HepG2 (cell line): ENCODE data around the gene RUSC1. TPM values are rescaled to one million over a fixed set of nuclear protein-coding genes. Genes with fewer than 3 reads are reported as not detected.

Source experiments
- FOXC1 ChIP-seq: sonication (generic); formaldehyde crosslinking; IDR thresholded peaks from 2 replicates; pipeline ENCODE4 v1.8.0; 2022; ENCODE audit warnings: mild to moderate bottlenecking, missing genetic modification reagents, borderline replicate concordance
- HDAC1 ChIP-seq: sonication (generic); formaldehyde crosslinking; IDR thresholded peaks from 2 replicates; pipeline ENCODE4 v1.5.1; 2020; ENCODE audit warnings: mild to moderate bottlenecking, missing genetic modification reagents
- HMG20B ChIP-seq: conservative IDR thresholded peaks from 2 replicates; pipeline ENCODE4 v1.6.1; 2016; ENCODE audit warnings: missing genetic modification reagents, missing compliant biosample characterization
- HMGA1 ChIP-seq: sonication (generic); formaldehyde crosslinking; conservative IDR thresholded peaks from 2 replicates; pipeline ENCODE4 v1.4.0; 2020; ENCODE audit warnings: missing genetic modification reagents
- IKZF1 ChIP-seq: fragments of 450-650 bp; IDR thresholded peaks from 2 replicates; pipeline ENCODE4 v1.7.1; 2016
- KDM5A ChIP-seq: fragments of 200-600 bp; sonication (generic); IDR thresholded peaks from 2 replicates; pipeline ENCODE4 v1.7.0; 2018; ENCODE audit warnings: antibody characterized with exemption, mild to moderate bottlenecking, low read length, borderline replicate concordance
- MYNN ChIP-seq: sonication (generic); formaldehyde crosslinking; IDR thresholded peaks from 2 replicates; pipeline ENCODE4 v1.4.0; 2020; ENCODE audit warnings: mild to moderate bottlenecking, low read depth, missing genetic modification reagents
- PBX2 ChIP-seq: IDR thresholded peaks from 2 replicates; pipeline ENCODE4 v1.6.1; 2016; ENCODE audit warnings: control low read depth
- POLR2AphosphoS5 ChIP-seq: IDR thresholded peaks from 2 replicates; pipeline ENCODE4 v1.6.1; 2012; ENCODE audit warnings: low read depth, low read length
- RARA ChIP-seq: IDR thresholded peaks from 2 replicates; pipeline ENCODE4 v1.6.1; 2016; ENCODE audit warnings: missing genetic modification reagents, missing compliant biosample characterization
- SSRP1 ChIP-seq: IDR thresholded peaks from 2 replicates; pipeline ENCODE4 v1.6.1; 2016; ENCODE audit warnings: control low read depth
- TAF15 ChIP-seq: fragments of 200-400 bp; formaldehyde crosslinking; IDR thresholded peaks from one replicate; pipeline ENCODE4 v1.6.1; 2018; ENCODE audit warnings: mild to moderate bottlenecking, low read depth, low read length; ENCODE audit not compliant: poor library complexity, severe bottlenecking
- TCF7 ChIP-seq: sonication (generic); IDR thresholded peaks from 2 replicates; pipeline ENCODE4 v1.6.1; 2016; ENCODE audit warnings: antibody characterized with exemption, low read depth
- ZBTB10 ChIP-seq: sonication (generic); formaldehyde crosslinking; IDR thresholded peaks from 2 replicates; pipeline ENCODE4 v1.4.0; 2020; ENCODE audit warnings: missing genetic modification reagents, borderline replicate concordance
- ZBTB4 ChIP-seq: sonication (generic); formaldehyde crosslinking; IDR thresholded peaks from 2 replicates; pipeline ENCODE4 v1.4.0; 2020; ENCODE audit warnings: missing genetic modification reagents, mild to moderate bottlenecking, borderline replicate concordance
- ZNF547 ChIP-seq: sonication (generic); formaldehyde crosslinking; IDR thresholded peaks from 2 replicates; pipeline ENCODE4 v1.5.1; 2020; ENCODE audit warnings: mild to moderate bottlenecking, missing genetic modification reagents
- ZNF576 ChIP-seq: sonication (generic); formaldehyde crosslinking; IDR thresholded peaks from 2 replicates; pipeline ENCODE4 v1.4.0; 2020; ENCODE audit warnings: mild to moderate bottlenecking, missing genetic modification reagents
- ZNF747 ChIP-seq: sonication (generic); formaldehyde crosslinking; IDR thresholded peaks from 2 replicates; pipeline ENCODE4 v1.8.1; 2023; ENCODE audit warnings: missing genetic modification reagents, mild to moderate bottlenecking, borderline replicate concordance
- ZXDC ChIP-seq: sonication (generic); formaldehyde crosslinking; IDR thresholded peaks from 2 replicates; pipeline ENCODE4 v1.5.0; 2020; ENCODE audit warnings: mild to moderate bottlenecking, missing genetic modification reagents
- polyA plus RNA-seq, 8 experiments: library from polyadenylated mRNA; depleted of rRNA in 3 of 8; stranded (reverse) in 7 of 8; unstranded in 1 of 8; fragments of >200 nt; fragmentation: Illumina TruSeq in 4 of 8; extraction: Trizol in 4 of 8; gene quantifications; 2 replicates each; pipeline versions ENCODE4 v1.2.1 to v1.2.3, GENCODE V29; 2011 to 2016; ENCODE audit warnings: low read depth in 4 of 8, missing spikeins in 1 of 8, mixed read lengths in 1 of 8; ENCODE audit not compliant: insufficient read depth in 1 of 8
- total RNA-seq, 5 experiments: library from RNA; depleted of rRNA; stranded (reverse); fragments of >200 nt; fragmentation: Illumina TruSeq; extraction: Trizol; gene quantifications; 2 replicates each; pipeline ENCODE4 v1.2.3, GENCODE V29; 2016; ENCODE audit warnings: low read depth in 1 of 5

RUSC1 gene
- total and polyA plus RNA-seq, 2 of the 13 experiments (the other 11 are each of a cell fraction or from before 2014, with no cell fraction given) = 18.7 to 20.4 TPM

- TF ChIP-seq FOXC1 (CRISPR knock-in tag) (no peak), ZBTB10 (CRISPR knock-in tag) (no peak), ZNF547 (no peak), ZBTB4 (no peak), POLR2AphosphoS5 (0 out of 2 replicates have a peak, but pooled peaks have one; percentile 16), HMGA1 (CRISPR knock-in tag) (no peak), RARA (CRISPR knock-in tag) (peak; percentile 59; the same call in 1 of the 2 replicates), SSRP1 (CRISPR knock-in tag) (no peak), MYNN (CRISPR knock-in tag) (no peak), IKZF1 (no peak), HMG20B (CRISPR knock-in tag) (no peak), ZXDC (CRISPR knock-in tag) (no peak), KDM5A (no peak), TAF15 (no peak), ZNF747 (no peak), ZNF576 (CRISPR knock-in tag) (no peak), TCF7 (no peak), PBX2 (CRISPR knock-in tag) (no peak), HDAC1 (CRISPR knock-in tag) (peak; percentile 61; the same call in 1 of the 2 replicates)
Measured at GRCh38 chr1:155286544-155286943, 34.1 kb upstream of the RUSC1 start (continued).
